ENCODE results near the gene BRS3. TPM values are rescaled to one million over a fixed set of nuclear protein-coding genes. Genes with fewer than 3 reads are reported as not detected.
"Not testable (repeated sequence)": the region's sequence is repeated elsewhere in the genome, so short reads cannot be mapped to it uniquely, and the experiment has no call there.

Gene BRS3
- total RNA-seq (not detected), polyA plus RNA-seq (not detected)
- long read RNA-seq, donor 1: 0 reads
- long read RNA-seq, donor 2: 0 reads
- long read RNA-seq, donor 3: 0 reads
- long read RNA-seq, donor 4: 0 reads
- long read RNA-seq, donor 5: 0 reads
- long read RNA-seq, donor 6: 0 reads
- long read RNA-seq, donor 7: 0 reads
- long read RNA-seq, donor 8: 0 reads
- long read RNA-seq, donor 9: 0 reads
- long read RNA-seq, donor 10: 0 reads

DNA sequence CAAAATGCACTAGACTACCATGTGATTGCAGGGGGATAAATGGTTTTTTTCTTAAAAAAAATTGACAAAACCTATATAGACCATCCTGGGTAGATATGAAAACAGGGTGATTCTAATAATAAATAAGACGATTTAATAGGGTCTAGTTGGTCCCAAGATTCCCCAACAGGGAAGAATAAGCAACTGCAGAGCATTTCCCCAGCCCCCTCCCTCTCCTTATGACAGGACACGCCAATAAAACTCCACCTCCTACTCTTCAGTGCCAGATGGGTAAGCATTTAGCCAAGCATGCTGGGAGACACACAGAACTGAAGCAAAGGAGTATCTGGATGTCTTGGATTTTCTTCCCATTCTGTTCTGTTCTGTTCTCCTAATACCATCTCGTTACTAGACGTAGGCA, at the start of gene BRS3:
BRS3 (plus strand) TSS at position 301 of the 400 bp plus-strand sequence. CDS start 168 bp downstream, outside the sequence.
- TF ChIP-seq, protein P1, sequence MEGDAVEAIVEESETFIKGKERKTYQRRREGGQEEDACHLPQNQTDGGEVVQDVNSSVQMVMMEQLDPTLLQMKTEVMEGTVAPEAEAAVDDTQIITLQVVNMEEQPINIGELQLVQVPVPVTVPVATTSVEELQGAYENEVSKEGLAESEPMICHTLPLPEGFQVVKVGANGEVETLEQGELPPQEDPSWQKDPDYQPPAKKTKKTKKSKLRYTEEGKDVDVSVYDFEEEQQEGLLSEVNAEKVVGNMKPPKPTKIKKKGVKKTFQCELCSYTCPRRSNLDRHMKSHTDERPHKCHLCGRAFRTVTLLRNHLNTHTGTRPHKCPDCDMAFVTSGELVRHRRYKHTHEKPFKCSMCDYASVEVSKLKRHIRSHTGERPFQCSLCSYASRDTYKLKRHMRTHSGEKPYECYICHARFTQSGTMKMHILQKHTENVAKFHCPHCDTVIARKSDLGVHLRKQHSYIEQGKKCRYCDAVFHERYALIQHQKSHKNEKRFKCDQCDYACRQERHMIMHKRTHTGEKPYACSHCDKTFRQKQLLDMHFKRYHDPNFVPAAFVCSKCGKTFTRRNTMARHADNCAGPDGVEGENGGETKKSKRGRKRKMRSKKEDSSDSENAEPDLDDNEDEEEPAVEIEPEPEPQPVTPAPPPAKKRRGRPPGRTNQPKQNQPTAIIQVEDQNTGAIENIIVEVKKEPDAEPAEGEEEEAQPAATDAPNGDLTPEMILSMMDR (IDR thresholded peaks at IDR 0.05): no peak
- no peak for TF ChIP-seq POLR2A (IDR thresholded peaks at IDR 0.05)
- intact Hi-C loops (cut with DNase I): no loop called here
- no peaks in the 10 kb centered on the region for H3K9me3 ChIP-seq (replicated peaks in 1 of 3)
- no peak within 1 kb of the TSS for H3K4me3 ChIP-seq
- no peak for DNase-seq
- peaks cover 41% of the 10 kb centered on the region for H3K27me3 ChIP-seq
- no peaks in the 10 kb centered on the region for H3K36me3 ChIP-seq (replicated peaks in 1 of 2)
- no peak within 1 kb of the TSS for H3K27ac ChIP-seq
- 55 to 70% (median 61%) methylated on average over 4 of the region's 4 CpGs for WGBS, 4 donors
- H3K4me1 ChIP-seq (replicated peaks in 1 of 2): no peaks in the 10 kb centered on the region

DNA sequence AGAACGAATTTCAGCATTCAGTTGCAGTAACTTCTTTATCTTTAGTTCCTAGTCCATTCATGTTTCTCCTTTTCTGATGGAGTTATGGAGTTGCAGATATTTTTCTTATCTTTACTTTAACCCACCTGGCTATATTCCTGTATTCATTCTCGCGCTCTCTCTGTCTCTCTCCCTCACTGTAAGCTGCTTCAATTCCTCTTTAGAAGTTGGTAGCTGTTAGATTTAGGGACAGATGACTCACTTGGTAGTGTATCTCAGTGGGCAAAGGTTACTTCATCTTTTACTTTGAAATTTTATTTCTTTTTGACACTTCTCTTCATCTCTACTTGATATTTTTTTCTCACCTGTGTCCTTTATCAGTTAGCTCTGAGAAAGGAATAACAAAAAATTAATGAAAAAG, 49.6 kb upstream of the BRS3 start:
- H3K27ac ChIP-seq: no peak overlapping the region
- WGBS, 4 donors: 70 to 84% (median 79%) methylated on average over 3 of the region's 3 CpGs
- TF ChIP-seq, protein P1 (IDR thresholded peaks at IDR 0.05): no peak
- no peaks in the 10 kb centered on the region for H3K36me3 ChIP-seq (replicated peaks in 1 of 2)
- no peaks in the 10 kb centered on the region for H3K4me1 ChIP-seq (replicated peaks in 1 of 2)
- no peaks in the 10 kb centered on the region for H3K9me3 ChIP-seq (replicated peaks in 1 of 3)
- H3K27me3 ChIP-seq: no peaks in the 10 kb centered on the region
- DNase-seq: no peak
- no peak overlapping the region for H3K4me3 ChIP-seq
- intact Hi-C loops (cut with DNase I): no loop called here

DNA sequence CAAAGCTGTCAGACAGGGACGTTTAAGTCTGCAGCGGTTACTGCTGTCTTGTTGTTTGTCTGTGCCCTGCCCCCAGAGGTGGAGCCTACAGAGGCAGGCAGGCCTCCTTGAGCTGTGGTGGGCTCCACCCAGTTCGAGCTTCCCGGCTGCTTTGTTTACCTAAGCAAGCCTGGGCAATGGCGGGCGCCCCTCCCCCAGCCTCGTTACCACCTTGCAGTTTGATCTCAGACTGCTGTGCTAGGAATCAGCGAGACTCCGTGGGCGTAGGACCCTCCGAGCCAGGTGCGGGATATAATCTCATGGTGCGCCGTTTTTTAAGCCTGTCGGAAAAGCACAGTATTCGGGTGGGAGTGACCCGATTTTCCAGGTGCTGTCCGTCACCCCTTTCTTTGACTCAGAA, 42.1 kb upstream of the BRS3 start:
- 60 to 93% (median 87%) methylated on average over 1 to 16 of the region's 18 CpGs for WGBS, 4 donors
- DNase-seq; H3K27me3 ChIP-seq; H3K4me1 ChIP-seq (replicated peaks in 1 of 2); H3K36me3 ChIP-seq (replicated peaks in 1 of 2); H3K9me3 ChIP-seq (replicated peaks in 1 of 3); H3K4me3 ChIP-seq; intact Hi-C loops (cut with DNase I); H3K27ac ChIP-seq: not testable (repeated sequence)

DNA sequence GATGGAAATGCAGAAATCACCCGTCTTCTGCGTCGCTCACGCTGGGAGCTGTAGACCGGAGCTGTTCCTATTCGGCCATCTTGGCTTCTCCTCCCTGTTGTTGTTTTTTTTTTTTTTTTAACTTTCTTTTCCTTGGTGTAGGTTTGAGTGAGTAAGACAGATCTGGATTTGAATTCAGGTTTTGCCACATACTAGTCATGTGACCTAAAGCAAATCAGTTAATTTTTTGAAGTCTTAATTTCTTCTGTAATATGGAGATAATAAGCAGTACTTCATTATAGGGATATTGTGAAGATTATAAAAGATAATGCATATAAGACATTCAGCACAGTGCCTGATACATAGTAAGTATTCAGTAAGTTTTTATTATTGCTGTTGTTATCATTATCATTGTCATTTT, 41.5 kb upstream of the BRS3 start:
- WGBS, 4 donors: 85 to 93% (median 90%) methylated on average over 6 of the region's 6 CpGs
- Histone ChIP-seq H3K27me3 (no peaks in the 10 kb centered on the region), H3K9me3 (replicated peaks in 1 of 3) (no peaks in the 10 kb centered on the region), H3K36me3 (replicated peaks in 1 of 2) (no peaks in the 10 kb centered on the region), H3K27ac (no peak overlapping the region), H3K4me1 (replicated peaks in 1 of 2) (no peaks in the 10 kb centered on the region), H3K4me3 (no peak overlapping the region)
- intact Hi-C loops (cut with DNase I): no loop called here
- TF ChIP-seq, protein P1 (IDR thresholded peaks at IDR 0.05): no peak
- no peak for TF ChIP-seq POLR2A (IDR thresholded peaks at IDR 0.05)
- DNase-seq: no peak

DNA sequence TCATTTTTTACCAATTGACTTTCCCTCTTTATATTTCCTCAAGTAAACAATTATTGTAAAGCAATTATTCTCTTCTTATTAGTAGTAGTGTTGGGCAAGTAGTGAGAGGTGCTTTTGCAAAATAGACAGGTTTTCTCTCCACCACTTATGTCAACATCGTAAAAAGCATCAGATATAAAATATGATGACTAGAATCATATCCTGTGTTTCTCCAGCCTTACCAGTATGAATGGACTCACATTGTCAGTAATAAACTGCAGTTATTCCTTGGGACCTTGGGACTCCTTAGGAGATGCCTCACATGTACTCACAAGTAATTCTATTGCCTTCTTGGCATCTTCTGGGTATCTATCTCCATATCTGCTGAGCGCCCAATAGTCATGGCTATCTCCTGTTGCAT, 40.4 kb upstream of the BRS3 start:
- WGBS, 4 donors: 75 to 97% (median 84%) methylated on average over 2 of the region's 2 CpGs
- Histone ChIP-seq H3K4me1 (replicated peaks in 1 of 2) (no peaks in the 10 kb centered on the region), H3K27ac (no peak overlapping the region), H3K36me3 (replicated peaks in 1 of 2) (no peaks in the 10 kb centered on the region), H3K9me3 (replicated peaks in 1 of 3) (no peaks in the 10 kb centered on the region), H3K27me3 (no peaks in the 10 kb centered on the region), H3K4me3 (no peak overlapping the region)
- intact Hi-C loops (cut with DNase I): no loop called here
- TF ChIP-seq, protein P1 (IDR thresholded peaks at IDR 0.05): no peak
- no peak for TF ChIP-seq POLR2A (IDR thresholded peaks at IDR 0.05)
- no peak for DNase-seq

Data from adrenal gland (tissue), 19 donors.